GM19023 (cell line): ENCODE data around the gene CD248.
"Not testable (repeated sequence)": the region's sequence is repeated elsewhere in the genome, so short reads cannot be mapped to it uniquely, and the experiment has no call there.

ENCODE experiments used
- ATAC-seq: cut with Tn5 transposase; IDR thresholded peaks from one replicate; pipeline ENCODE4 v1.9.1; 2021; ENCODE audit warnings: mild to moderate bottlenecking, moderate library complexity; ENCODE audit not compliant: unreplicated experiment

Gene CD248

GRCh38 chr11:66328302-66329144 is 11.7 kb upstream of the CD248 start:
- no peak for ATAC-seq

DNA sequence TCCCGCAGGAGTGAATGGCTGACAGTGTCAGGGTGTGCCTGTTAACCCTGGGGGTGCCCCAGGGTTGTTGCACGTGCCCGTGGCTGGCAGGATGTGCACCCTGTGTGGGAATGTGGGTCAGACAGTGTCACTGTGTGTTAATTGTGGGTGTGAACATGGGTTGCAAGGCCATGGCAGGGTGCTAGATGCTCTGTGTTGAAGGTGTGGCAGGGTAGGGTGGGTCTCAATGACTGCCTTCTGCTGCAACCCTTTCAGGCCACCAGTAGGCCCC is 11.1 kb upstream of the CD248 start:
- ATAC-seq = no peak

DNA sequence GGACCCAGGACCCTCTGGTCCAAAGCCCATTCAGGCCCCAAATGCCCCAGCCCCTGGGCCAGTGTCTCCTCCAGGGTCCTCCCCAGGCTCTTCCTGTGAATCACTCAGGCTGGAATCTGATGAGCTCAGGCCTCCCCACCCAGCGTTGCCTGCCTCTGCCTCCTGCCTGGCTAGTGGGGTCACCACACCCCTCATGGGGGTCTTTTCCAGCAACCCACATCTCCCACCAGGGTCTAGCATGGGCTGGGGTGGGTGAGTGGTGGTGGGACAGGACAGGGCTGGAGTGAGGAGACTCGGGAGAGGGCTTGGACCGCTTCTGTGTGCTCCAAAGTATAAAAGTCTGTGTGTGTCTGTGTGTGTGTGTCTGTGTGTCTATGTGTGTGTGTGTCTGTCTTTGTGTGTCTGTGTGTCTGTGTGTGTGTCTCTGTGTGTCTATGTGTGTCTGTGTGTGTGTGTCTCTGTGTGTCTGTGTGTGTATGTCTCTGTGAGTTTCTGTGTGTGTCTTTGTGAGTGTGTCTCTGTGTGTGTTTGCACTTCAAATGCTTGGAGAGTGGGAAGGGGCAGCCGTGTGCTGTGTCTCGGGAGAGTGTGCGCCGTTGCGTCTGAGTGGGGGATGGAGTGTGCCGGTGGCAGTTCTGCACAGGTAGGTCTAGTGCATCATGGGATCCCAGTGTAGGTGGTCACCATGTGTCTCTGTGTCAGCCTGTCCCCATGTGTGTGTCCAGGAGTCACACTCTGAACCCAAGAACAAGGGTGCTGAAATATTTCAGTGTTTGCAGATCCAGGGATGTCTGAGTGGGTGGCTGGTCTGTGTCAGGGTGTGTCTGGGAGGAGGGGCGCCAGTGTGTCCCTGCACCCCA is 10.6 kb upstream of the CD248 start:
- ATAC-seq = no peak

GRCh38 chr11:66326261-66327111 is 9.6 kb upstream of the CD248 start:
- ATAC-seq = no peak

DNA sequence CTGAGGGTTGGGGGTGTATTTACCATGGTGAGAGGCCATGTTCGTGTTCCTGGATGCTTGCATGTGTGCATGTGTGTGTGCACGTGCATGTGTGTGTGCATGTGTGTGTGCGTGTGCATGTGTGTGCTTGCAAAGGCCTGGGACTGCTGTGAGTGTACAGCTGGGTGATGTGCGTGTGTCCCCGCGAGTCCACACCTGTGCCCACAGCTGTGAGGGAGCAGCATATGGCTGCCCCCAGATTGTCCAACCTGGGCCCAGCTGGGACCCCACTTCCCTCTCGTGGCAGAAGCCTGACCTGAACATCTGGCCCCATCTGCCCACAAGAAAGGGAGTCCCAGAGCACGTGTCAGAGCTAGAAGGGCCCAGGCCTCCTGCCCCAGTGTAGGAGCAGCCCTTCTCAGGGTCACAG is 8.4 kb upstream of the CD248 start:
- ATAC-seq = no peak

DNA sequence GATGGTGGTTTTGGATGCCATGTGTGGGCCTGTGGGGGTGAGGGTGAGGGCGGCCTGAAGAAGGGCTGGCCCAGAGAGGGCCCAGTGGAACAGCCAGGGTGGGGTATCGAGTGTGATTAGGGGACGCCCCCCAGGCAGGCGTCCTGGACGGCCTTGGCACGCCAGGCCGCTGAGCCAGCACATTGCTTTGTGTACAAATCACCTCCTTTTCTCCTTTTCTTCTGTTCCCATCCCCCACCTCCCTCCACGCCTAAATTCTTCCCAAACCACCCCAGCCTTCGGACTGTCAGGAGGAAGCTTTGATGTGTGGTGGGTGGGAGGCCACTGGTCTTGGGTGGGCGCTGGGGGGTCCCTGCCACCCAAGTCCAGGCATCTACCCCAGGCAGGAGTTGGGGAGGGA is 7.8 kb upstream of the CD248 start:
- ATAC-seq = no peak

DNA sequence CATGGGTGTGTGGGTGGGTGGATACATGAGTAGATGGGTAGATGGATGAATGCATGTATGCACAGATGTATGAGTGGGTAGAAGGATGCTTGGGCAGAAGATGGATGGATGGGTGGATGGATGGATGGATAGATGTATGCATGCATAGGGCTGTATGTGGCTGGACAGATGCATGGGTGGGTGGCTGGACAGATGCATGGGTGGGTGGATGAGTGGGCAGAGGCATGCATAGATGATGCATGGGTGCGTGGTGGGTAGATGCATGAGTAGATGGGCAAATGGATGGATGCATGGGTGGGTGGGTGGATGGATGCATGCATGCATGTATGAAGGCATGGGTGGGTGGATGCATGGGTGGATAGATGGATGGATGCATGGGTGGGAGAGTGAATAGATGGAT is 6.8 kb upstream of the CD248 start:
- no peak for ATAC-seq

DNA sequence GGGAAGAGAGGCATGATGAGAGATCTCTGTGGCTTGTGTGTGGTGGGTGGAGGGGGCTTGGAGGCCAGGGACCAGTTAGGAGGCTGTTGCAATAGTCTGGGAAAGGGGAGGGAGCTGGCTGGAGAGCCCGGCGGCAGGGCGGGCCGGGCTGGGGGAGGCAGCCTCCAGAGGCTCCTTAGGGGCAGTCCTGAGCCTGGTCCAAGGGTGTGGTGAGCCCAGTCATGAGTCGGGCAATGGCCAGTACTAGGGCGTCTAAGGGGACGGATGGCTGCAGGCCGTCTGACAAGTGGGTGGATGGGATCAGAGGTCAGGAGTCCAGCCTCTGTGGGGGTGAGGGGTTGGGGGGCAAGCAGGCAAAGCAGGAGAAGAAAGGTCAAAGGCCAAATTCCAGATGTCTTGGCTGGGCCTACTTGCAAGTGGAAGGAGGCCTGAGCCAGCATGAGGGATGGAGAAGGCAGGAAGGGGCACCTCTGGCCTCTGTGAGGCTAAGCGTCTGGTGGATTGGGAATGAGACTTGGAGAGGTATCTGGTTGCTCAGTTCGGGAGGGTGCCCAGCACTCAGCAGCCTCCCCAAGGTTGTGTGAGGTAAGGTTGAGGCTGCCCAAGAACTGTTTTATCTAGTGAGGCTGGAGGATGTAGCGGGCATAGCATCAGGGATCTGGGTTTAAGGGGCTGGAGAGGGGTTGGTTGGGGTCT is 6.0 kb upstream of the CD248 start:
- ATAC-seq = no peak

GRCh38 chr11:66321606-66322005 is 4.8 kb upstream of the CD248 start:
- ATAC-seq = no peak

- not testable (repeated sequence) for ATAC-seq
Measured at GRCh38 chr11:66320748-66321147, 3.9 kb upstream of the CD248 start.

DNA sequence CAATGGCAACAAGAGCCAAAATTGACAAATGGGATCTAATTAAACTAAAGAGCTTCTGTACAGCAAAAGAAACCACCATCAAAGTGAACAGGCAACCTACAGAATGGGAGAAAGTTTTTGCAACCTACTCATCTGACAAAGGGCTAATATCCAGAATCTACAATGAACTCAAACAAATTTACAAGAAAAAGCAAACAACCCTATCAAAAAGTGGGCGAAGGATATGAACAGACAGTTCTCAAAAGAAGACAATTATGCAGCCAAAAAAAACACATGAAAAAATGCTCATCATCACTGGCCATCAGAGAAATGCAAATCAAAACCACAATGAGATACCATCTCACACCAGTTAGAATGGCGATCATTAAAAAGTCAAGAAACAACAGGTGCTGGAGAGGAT is 3.4 kb upstream of the CD248 start:
- not testable (repeated sequence) for ATAC-seq

DNA sequence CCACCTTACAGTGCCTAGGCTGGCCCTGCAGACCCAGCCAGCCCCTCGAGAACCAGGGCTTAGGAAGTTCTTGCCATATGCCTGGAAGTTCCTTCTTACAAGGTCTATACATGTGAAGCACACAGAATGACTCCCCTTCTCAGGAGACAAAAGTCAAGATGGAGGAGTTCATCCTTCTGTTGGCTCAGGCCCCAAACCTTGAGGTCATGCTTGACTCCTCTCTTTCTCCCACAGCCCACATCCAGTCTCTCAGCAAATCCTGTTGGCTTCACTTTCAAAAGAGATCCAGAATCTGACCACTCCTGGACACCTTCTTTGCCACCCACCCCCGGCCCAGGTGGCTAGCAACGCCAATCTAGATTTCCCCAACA is 1.7 kb upstream of the CD248 start:
- no peak for ATAC-seq

DNA sequence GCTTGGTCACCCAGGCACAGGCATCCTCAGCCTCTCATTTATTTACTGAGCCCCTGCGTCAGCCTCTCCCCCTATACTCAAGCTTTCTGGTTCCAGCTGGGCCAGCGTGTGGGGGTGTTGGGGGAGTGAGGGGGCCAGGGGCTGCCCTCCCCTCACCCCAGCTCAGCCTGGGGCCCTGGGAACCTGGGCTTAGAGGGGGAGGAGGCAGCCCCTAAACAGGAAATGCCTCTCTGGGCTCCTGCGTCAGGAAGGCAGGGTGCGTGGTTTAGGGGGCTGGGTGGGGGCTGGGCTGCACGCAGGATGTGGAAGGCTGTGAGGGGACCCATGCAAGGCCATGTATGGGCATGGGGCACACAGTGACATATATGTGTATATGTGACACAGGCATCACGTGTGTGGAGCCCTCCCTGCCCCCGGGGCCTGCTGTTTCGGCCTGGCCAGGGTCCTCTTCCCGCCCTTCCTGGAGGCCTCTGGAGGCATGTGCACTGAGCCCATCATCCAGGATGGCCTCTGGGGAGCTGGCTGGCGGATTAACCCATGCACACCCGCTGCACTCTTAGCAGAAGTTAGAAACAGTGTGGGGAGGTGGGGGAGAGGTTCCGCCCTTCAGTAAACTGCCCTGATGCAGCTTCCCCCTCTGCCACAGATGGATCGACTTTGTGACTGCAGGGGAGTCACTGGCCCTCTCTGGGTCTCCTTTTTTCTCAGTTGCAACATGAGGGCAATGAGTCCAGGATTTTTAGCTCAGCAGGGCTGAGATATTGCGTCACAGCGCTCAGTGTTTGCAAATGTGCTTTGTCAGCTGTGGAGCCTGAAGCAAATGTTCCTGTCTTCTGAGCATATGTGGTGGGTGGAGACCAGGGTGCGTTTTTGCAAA is 1.1 kb upstream of the CD248 start:
- ATAC-seq = no peak

- ATAC-seq = no peak
Measured at GRCh38 chr11:66317322-66317722, 478 bp upstream of the CD248 start.

GRCh38 chr11:66315921-66316811 is 678 bp downstream of the CD248 start:
- ATAC-seq = no peak

GRCh38 chr11:66315498-66315885 is 1.4 kb downstream of the CD248 start:
- no peak for ATAC-seq

- no peak for ATAC-seq
Measured at GRCh38 chr11:66314561-66315497, 2.0 kb downstream of the CD248 start.

GRCh38 chr11:66314186-66314501 is 2.7 kb downstream of the CD248 start:
- ATAC-seq = no peak
